A549 (cell line): ENCODE data around the gene AGFG1.

Source experiments
- EP300 ChIP-seq, 2 experiments: fragments of >200 bp; sonication (Bioruptor Twin); formaldehyde crosslinking; IDR thresholded peaks; 2 replicates in 1 of 2; 3 replicates in 1 of 2; pipeline ENCODE4 v1.6.1; 2016 to 2017
- JUN ChIP-seq, 2 experiments: fragments of >200 bp; sonication (Bioruptor Twin); formaldehyde crosslinking; IDR thresholded peaks; 2 replicates in 1 of 2; 3 replicates in 1 of 2; pipeline ENCODE4 v1.6.1; 2016 to 2017
- MYC ChIP-seq: IDR thresholded peaks from 2 replicates; pipeline ENCODE4 v1.6.1; 2012; ENCODE audit warnings: mild to moderate bottlenecking, inconsistent platforms, low read length, improper control_type of control experiment, borderline replicate concordance
- PHF8 ChIP-seq: fragments of 200-600 bp; sonication (generic); IDR thresholded peaks from 2 replicates; pipeline ENCODE4 v1.6.1; 2016; ENCODE audit warnings: low read depth, mild to moderate bottlenecking, antibody characterized with exemption, moderate library complexity, borderline replicate concordance
- POLR2A ChIP-seq: IDR thresholded peaks from 2 replicates; pipeline ENCODE4 v1.6.1; 2012; ENCODE audit warnings: mild to moderate bottlenecking, low read length
- RAD21 ChIP-seq, 2 experiments: fragments of >200 bp in 1 of 2; sonication (Bioruptor Twin) in 1 of 2; formaldehyde crosslinking in 1 of 2; IDR thresholded peaks in 1 of 2; conservative IDR thresholded peaks in 1 of 2; 2 replicates in 1 of 2; 3 replicates in 1 of 2; pipeline ENCODE4 v1.6.1; 2012 to 2018; ENCODE audit warnings: inconsistent platforms in 1 of 2
- RARB ChIP-seq: fragments of 250-450 bp; sonication (Bioruptor Pico); IDR thresholded peaks from 2 replicates; pipeline ENCODE4 v1.8.0; 2021; ENCODE audit warnings: mild to moderate bottlenecking, moderate library complexity
- TP53 ChIP-seq: fragments of 250-450 bp; sonication (Bioruptor Pico); IDR thresholded peaks from 2 replicates; pipeline ENCODE4 v1.5.0; 2021; ENCODE audit warnings: mild to moderate bottlenecking, moderate library complexity
- ZSCAN20 ChIP-seq: fragments of 250-450 bp; sonication (Bioruptor Pico); IDR thresholded peaks from 2 replicates; pipeline ENCODE4 v1.8.0; 2022; ENCODE audit warnings: mild to moderate bottlenecking, moderate library complexity
- TF ChIP-seq, protein P1 (sequence below): fragments of >200 bp; sonication (Bioruptor Twin); formaldehyde crosslinking; IDR thresholded peaks from 3 replicates; pipeline ENCODE4 v1.5.1; 2016
- TF ChIP-seq, protein P2 (sequence below): fragments of 250-450 bp; sonication (Bioruptor Pico); IDR thresholded peaks from 2 replicates; pipeline ENCODE4 v1.5.0; 2021; ENCODE audit warnings: mild to moderate bottlenecking, moderate library complexity, borderline replicate concordance
- TF ChIP-seq, protein P3 (sequence below): IDR thresholded peaks from 2 replicates; pipeline ENCODE4 v1.6.1; 2012

- TF ChIP-seq RAD21 (conservative IDR thresholded peaks at IDR 0.05 in 1 of 2, IDR thresholded peaks at IDR 0.05 in 1 of 2) (no peak), POLR2A (no peak), RARB (CRISPR knock-in tag) (no peak), ZSCAN20 (no peak), EP300 (IDR thresholded peaks at IDR 0.05) (no peak), MYC (no peak), TP53 (CRISPR knock-in tag) (no peak), PHF8 (no peak), JUN (IDR thresholded peaks at IDR 0.05) (no peak)
- TF ChIP-seq, protein P1, sequence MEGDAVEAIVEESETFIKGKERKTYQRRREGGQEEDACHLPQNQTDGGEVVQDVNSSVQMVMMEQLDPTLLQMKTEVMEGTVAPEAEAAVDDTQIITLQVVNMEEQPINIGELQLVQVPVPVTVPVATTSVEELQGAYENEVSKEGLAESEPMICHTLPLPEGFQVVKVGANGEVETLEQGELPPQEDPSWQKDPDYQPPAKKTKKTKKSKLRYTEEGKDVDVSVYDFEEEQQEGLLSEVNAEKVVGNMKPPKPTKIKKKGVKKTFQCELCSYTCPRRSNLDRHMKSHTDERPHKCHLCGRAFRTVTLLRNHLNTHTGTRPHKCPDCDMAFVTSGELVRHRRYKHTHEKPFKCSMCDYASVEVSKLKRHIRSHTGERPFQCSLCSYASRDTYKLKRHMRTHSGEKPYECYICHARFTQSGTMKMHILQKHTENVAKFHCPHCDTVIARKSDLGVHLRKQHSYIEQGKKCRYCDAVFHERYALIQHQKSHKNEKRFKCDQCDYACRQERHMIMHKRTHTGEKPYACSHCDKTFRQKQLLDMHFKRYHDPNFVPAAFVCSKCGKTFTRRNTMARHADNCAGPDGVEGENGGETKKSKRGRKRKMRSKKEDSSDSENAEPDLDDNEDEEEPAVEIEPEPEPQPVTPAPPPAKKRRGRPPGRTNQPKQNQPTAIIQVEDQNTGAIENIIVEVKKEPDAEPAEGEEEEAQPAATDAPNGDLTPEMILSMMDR, result no peak
- TF ChIP-seq, protein P2, sequence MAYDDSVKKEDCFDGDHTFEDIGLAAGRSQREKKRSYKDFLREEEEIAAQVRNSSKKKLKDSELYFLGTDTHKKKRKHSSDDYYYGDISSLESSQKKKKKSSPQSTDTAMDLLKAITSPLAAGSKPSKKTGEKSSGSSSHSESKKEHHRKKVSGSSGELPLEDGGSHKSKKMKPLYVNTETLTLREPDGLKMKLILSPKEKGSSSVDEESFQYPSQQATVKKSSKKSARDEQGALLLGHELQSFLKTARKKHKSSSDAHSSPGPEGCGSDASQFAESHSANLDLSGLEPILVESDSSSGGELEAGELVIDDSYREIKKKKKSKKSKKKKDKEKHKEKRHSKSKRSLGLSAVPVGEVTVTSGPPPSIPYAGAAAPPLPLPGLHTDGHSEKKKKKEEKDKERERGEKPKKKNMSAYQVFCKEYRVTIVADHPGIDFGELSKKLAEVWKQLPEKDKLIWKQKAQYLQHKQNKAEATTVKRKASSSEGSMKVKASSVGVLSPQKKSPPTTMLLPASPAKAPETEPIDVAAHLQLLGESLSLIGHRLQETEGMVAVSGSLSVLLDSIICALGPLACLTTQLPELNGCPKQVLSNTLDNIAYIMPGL (CRISPR knock-in tag), result no peak
- TF ChIP-seq, protein P3, sequence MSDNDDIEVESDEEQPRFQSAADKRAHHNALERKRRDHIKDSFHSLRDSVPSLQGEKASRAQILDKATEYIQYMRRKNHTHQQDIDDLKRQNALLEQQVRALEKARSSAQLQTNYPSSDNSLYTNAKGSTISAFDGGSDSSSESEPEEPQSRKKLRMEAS, result no peak
Observed at GRCh38 chr2:227579791-227580190, 107.8 kb downstream of the AGFG1 start.
